Nephron progenitor cell (in vitro differentiated cells): ENCODE data around the gene DSP.

Experiments used
- DNase-seq: peaks from one replicate; pipeline ENCODE4 v3.0.0; 2021
- H3K27ac Mint-ChIP-seq: 2 replicates; pipeline ENCODE4 v1.8.0; 2021; ENCODE audit warnings: mild to moderate bottlenecking, moderate library complexity, mixed read lengths
- H3K27me3 Mint-ChIP-seq: 2 replicates; pipeline ENCODE4 v1.8.0; 2021; ENCODE audit warnings: mild to moderate bottlenecking, low read depth, mixed read lengths; ENCODE audit not compliant: poor library complexity
- H3K36me3 Mint-ChIP-seq: 2 replicates; pipeline ENCODE4 v1.8.0; 2021; ENCODE audit warnings: low read depth, mixed read lengths
- H3K4me1 Mint-ChIP-seq: 2 replicates; pipeline ENCODE4 v1.8.0; 2021; ENCODE audit warnings: mixed read lengths
- H3K4me3 Mint-ChIP-seq: 2 replicates; pipeline ENCODE4 v1.8.0; 2021; ENCODE audit warnings: mild to moderate bottlenecking, moderate library complexity, mixed read lengths
- H3K9me3 Mint-ChIP-seq: 2 replicates; pipeline ENCODE4 v1.8.0; 2021; ENCODE audit warnings: mild to moderate bottlenecking, moderate library complexity, mixed read lengths
- TF ChIP-seq, protein P1 (sequence below): fragments of 200-600 bp; sonication (generic); IDR thresholded peaks from 2 replicates; pipeline ENCODE4 v1.5.0; 2021; ENCODE audit warnings: antibody characterized with exemption

DSP gene

DNA sequence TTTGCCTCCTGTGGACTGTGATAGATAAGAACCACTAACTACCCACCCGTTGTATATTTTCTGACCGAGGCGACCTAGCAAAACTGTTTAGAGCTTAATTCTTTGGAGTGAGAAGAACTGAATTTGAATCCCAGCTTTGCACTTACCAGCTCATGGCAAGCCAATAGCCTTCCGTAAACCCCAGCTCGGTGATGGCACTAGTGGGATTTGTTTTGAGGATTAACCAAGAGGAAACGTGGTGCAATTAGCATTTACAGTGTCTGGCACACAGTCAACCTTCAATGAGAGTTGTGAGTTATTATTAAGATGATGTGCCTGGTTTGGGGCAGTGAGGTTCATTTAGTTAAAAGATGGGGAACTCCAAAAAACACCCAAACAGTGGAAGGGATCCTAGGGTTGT is 12.3 kb upstream of the DSP start:
- Mint-ChIP-seq H3K9me3 (no peaks in the 10 kb centered on the region), H3K36me3 (no peaks in the 10 kb centered on the region), H3K27ac (peak overlapping the region; percentile 29), H3K4me3 (no peak overlapping the region), H3K27me3 (peaks cover 5% of the 10 kb centered on the region), H3K4me1 (peaks cover 54% of the 10 kb centered on the region)
- no peak for DNase-seq
- TF ChIP-seq, protein P1, sequence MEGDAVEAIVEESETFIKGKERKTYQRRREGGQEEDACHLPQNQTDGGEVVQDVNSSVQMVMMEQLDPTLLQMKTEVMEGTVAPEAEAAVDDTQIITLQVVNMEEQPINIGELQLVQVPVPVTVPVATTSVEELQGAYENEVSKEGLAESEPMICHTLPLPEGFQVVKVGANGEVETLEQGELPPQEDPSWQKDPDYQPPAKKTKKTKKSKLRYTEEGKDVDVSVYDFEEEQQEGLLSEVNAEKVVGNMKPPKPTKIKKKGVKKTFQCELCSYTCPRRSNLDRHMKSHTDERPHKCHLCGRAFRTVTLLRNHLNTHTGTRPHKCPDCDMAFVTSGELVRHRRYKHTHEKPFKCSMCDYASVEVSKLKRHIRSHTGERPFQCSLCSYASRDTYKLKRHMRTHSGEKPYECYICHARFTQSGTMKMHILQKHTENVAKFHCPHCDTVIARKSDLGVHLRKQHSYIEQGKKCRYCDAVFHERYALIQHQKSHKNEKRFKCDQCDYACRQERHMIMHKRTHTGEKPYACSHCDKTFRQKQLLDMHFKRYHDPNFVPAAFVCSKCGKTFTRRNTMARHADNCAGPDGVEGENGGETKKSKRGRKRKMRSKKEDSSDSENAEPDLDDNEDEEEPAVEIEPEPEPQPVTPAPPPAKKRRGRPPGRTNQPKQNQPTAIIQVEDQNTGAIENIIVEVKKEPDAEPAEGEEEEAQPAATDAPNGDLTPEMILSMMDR: no peak

DNA sequence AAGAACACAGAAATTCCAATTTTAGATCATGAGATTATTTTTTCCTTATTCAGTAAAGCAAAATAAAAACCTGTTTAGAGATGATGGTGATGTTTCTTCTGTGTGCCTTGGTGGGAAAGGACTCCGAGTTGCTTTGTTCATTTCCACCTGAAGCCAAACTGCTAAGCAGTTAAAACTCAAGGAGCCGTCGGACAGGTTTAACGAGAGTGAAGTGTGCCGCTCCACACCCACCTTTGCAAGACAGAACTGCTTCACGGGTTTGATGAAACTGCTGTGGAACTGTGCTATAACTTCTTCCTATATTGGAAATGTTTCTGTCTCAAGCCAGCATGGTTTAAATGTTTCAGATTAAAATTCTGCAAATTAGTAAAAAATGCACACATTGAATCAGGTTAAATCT is 9.2 kb upstream of the DSP start:
- Mint-ChIP-seq H3K9me3 (no peaks in the 10 kb centered on the region), H3K27ac (no peak overlapping the region), H3K4me1 (peaks cover 48% of the 10 kb centered on the region), H3K27me3 (peaks cover 2% of the 10 kb centered on the region), H3K4me3 (peak overlapping the region; percentile 44), H3K36me3 (no peaks in the 10 kb centered on the region)
- no peak for DNase-seq
- TF ChIP-seq, protein P1: no peak

DNA sequence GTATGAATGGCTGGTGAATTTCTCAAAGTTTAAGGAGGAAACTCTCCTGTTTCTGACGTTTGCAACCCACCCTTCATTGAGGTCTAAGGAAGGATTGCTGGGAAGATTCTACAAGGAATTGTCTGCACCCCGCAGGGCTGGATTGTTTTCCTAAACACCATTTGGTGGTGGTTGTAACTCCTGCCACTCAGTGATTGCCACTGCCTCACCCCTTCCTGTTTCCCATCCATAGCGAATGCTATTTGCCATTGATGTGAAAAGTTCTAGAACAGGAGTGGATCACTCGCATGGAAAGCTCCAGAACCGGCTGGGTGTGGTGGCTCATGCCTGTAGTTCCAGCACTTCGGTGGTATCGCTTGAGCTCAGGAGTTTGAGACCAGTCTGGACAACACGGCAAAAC is 8.7 kb upstream of the DSP start:
- H3K9me3 Mint-ChIP-seq: no peaks in the 10 kb centered on the region
- TF ChIP-seq, protein P1: no peak
- peaks cover 53% of the 10 kb centered on the region for H3K4me1 Mint-ChIP-seq
- H3K27me3 Mint-ChIP-seq: peaks cover 2% of the 10 kb centered on the region
- peak overlapping the region; percentile 44 for H3K4me3 Mint-ChIP-seq
- DNase-seq: no peak
- H3K36me3 Mint-ChIP-seq: no peaks in the 10 kb centered on the region
- no peak overlapping the region for H3K27ac Mint-ChIP-seq

DNA sequence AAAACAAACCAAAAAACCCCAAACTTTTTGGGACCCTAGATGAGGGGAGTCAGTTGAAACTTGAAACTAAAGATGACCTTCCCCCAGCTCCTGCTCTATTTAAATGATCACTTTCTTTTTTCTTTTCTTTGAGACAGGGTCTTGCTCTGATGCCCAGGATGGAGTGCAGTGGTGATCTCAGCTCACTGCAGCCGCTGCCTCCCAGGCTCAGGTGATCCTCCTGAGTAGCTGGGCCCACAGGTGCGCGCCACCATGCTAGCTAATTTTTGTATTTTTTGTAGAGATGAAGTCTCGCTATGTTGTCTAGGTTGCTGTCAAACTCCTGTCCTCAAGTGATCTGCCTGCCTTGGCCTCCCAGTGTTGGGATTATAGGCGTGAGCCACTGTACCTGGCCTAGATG is 7.3 kb upstream of the DSP start:
- no peak overlapping the region for H3K4me3 Mint-ChIP-seq
- TF ChIP-seq, protein P1: no peak
- H3K9me3 Mint-ChIP-seq: no peaks in the 10 kb centered on the region
- peaks cover 2% of the 10 kb centered on the region for H3K27me3 Mint-ChIP-seq
- H3K4me1 Mint-ChIP-seq: peaks cover 52% of the 10 kb centered on the region
- no peak for DNase-seq
- peaks cover 6% of the 10 kb centered on the region for H3K36me3 Mint-ChIP-seq
- H3K27ac Mint-ChIP-seq: no peak overlapping the region

DNA sequence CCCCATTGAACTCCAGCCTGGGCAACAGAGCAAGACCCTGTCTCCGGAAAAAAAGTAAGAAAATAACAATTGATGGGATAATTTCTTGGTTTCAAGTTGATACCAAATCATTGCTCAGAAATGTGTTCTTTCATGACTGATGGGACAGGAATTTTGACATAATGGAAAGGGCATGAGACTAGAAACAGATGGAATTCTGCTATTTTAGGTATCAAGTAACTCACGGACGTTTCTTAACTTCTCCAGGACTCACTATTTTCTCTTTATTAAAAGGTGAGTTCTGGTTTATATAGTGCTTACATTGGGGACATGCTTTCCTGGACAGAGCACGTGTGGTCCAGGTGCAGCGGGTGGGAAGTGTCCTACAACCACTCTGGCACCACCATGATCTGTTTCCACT is 6.0 kb upstream of the DSP start:
- no peak overlapping the region for H3K4me3 Mint-ChIP-seq

DNA sequence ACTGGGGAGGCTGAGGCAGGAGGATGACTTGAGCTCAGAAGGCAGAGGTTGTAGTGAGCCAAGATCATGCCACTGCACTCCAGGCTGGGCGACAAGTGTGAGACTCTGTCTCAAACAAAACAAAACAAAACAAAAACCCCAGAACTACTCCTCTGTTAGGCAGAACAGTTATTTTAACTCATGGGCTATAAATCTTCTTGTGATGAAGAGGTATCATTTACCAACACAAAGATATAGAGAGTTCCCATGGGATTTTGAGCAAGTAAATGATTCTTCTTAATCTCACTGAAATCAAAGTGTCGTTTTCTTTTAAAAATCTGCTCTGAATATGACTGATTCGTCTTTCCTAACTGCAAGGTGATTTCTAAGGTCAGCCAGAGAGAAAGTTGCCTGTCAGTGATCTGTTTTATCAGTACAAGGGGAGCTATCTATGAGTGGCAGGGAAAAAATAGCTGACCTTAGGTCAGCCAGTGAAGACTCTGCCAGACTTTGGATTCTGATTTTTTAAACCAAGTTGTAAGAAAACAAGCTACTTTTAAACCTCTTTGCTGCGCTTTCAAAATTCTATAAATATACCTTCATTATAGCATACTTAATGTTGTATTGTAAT is 3.8 kb upstream of the DSP start:
- Mint-ChIP-seq H3K4me3 (no peak overlapping the region), H3K36me3 (peaks cover 16% of the 10 kb centered on the region), H3K27me3 (no peaks in the 10 kb centered on the region), H3K4me1 (peaks cover 48% of the 10 kb centered on the region), H3K27ac (peak overlapping the region; percentile 66), H3K9me3 (peaks cover 3% of the 10 kb centered on the region)
- DNase-seq: no peak
- TF ChIP-seq, protein P1: no peak

More for the DNA sequence above, 6.0 kb upstream of the DSP start:
- Mint-ChIP-seq H3K36me3 (peaks cover 16% of the 10 kb centered on the region), H3K27me3 (no peaks in the 10 kb centered on the region), H3K27ac (no peak overlapping the region), H3K9me3 (peaks cover 3% of the 10 kb centered on the region), H3K4me1 (peaks cover 58% of the 10 kb centered on the region)
- TF ChIP-seq, protein P1: no peak
- DNase-seq: no peak
